BE2C (cell line): ENCODE measurements around the gene TADA3.

Experiments
- DNase-seq: peaks from one replicate; pipeline ENCODE4 v3.0.0-alpha.2; 2020
- H3K27me3 ChIP-seq: fragments of 250-450 bp; sonication (Bioruptor Pico); 2 replicates; pipeline ENCODE4 v1.5.1; 2020; ENCODE audit warnings: mild to moderate bottlenecking
- H3K36me3 ChIP-seq: fragments of 250-450 bp; sonication (Bioruptor Pico); 2 replicates; pipeline ENCODE4 v1.5.1; 2020; ENCODE audit warnings: mild to moderate bottlenecking
- H3K4me1 ChIP-seq: fragments of 250-450 bp; sonication (Bioruptor Pico); 2 replicates; pipeline ENCODE4 v1.5.1; 2020
- H3K4me3 ChIP-seq: 2 replicates; pipeline ENCODE4 v1.5.1; 2011; ENCODE audit warnings: low read depth, low read length
- H3K9me3 ChIP-seq: fragments of 250-450 bp; sonication (Bioruptor Pico); 2 replicates; pipeline ENCODE4 v1.5.1; 2020
- CTCF ChIP-seq: IDR thresholded peaks from 2 replicates; pipeline ENCODE4 v1.5.1; 2012; ENCODE audit warnings: mild to moderate bottlenecking, low read depth, low read length

The TADA3 gene

GRCh38 chr3:9732080-9732739, 60.1 kb downstream of the TADA3 start:
- Histone ChIP-seq H3K9me3 (no peaks in the 10 kb centered on the region), H3K27me3 (no peaks in the 10 kb centered on the region), H3K4me1 (no peaks in the 10 kb centered on the region), H3K4me3 (peak overlapping the region; percentile 75), H3K36me3 (peaks cover 10% of the 10 kb centered on the region; the same call in 1 of the 2 replicates)
- no peak for DNase-seq
- no peak for TF ChIP-seq CTCF

- peak within 1 kb of the TSS; percentile 75 for H3K4me3 ChIP-seq
- no peaks in the 10 kb centered on the region for H3K4me1 ChIP-seq
- no peaks in the 10 kb centered on the region for H3K9me3 ChIP-seq
- H3K36me3 ChIP-seq, result peaks cover 6% of the 10 kb centered on the region; the same call in 1 of the 2 replicates
- H3K27me3 ChIP-seq, result no peaks in the 10 kb centered on the region
- TF ChIP-seq CTCF, result no peak
- peak; percentile 97 for DNase-seq
These were observed 60.8 kb downstream of the TADA3 start, which contains the start of gene BRPF1 for GRCh38 chr3:9731206-9732079. Gene BRPF1, plus strand, starts transcription at chr3:9731735. Its CDS starts 2,406 bp downstream, at chr3:9734141.

- H3K9me3 ChIP-seq, result no peaks in the 10 kb centered on the region
- DNase-seq, result no peak
- no peaks in the 10 kb centered on the region for H3K4me1 ChIP-seq
- H3K4me3 ChIP-seq, result peak overlapping the region; percentile 56
- peaks cover 3% of the 10 kb centered on the region; the same call in 1 of the 2 replicates for H3K36me3 ChIP-seq
- TF ChIP-seq CTCF, result no peak
- H3K27me3 ChIP-seq, result no peaks in the 10 kb centered on the region
These were observed 61.5 kb downstream of the TADA3 start for GRCh38 chr3:9730657-9731205.
